Fibroblast of the aortic adventitia (primary cell): ENCODE results near the gene OR13C4. TPM values are rescaled to one million over a fixed set of nuclear protein-coding genes. Genes with fewer than 3 reads are reported as not detected.

ENCODE experiments used
- DNase-seq: peaks from one replicate; pipeline ENCODE4 v3.0.0-alpha.2; 2010; ENCODE audit warnings: low read depth
- H3K4me3 ChIP-seq: 2 replicates; pipeline ENCODE4 v1.5.1; 2011; ENCODE audit warnings: low read depth, mild to moderate bottlenecking, control low read depth, low read length, moderate library complexity
- CTCF ChIP-seq: IDR thresholded peaks from 2 replicates; pipeline ENCODE4 v1.5.1; 2011; ENCODE audit warnings: mild to moderate bottlenecking, low read length, control low read depth, inconsistent platforms; ENCODE audit not compliant: insufficient read depth
- total RNA-seq: library from RNA; depleted of rRNA; stranded (reverse); fragments of >200 nt; gene quantifications from 2 replicates; pipeline ENCODE4 v1.2.3, GENCODE V29; 2012; ENCODE audit warnings: low replicate concordance

OR13C4 gene
- total RNA-seq, 1 donor, result not detected

- no peak overlapping the region for H3K4me3 ChIP-seq
- no peak for TF ChIP-seq CTCF
- no peak for DNase-seq
Measured at GRCh38 chr9:104506565-104506964, 20.4 kb downstream of the OR13C4 start.

GRCh38 chr9:104503963-104504362 lies 23.0 kb downstream of the OR13C4 start, which contains the start of gene OR13F1:
TSS of gene OR13F1 (plus strand) at chr9:104504263. CDS start at chr9:104504263, 0 bp downstream.
- no peak for TF ChIP-seq CTCF
- DNase-seq, result no peak
- H3K4me3 ChIP-seq, result no peak within 1 kb of the TSS

DNA sequence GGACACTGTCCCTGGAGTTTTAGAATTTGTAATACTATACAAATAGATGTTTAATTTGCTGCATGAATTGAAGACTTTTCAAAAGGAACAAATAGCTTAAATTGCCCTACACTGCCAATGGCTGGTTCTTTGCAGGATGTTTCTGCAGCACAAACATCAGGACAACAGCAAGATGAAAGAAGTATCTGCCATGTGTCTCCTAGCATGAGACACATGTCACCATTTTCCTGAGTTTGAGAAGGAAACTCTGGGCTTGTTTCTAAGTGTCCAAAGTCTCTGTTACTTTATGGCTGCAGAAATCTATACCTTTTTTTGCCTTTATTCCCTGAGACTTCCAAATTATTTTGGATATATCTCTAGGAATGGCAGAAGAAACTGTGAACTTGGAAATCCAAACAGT lies 23.6 kb downstream of the OR13C4 start:
- TF ChIP-seq CTCF, result no peak
- H3K4me3 ChIP-seq, result no peak overlapping the region
- DNase-seq, result no peak

DNA sequence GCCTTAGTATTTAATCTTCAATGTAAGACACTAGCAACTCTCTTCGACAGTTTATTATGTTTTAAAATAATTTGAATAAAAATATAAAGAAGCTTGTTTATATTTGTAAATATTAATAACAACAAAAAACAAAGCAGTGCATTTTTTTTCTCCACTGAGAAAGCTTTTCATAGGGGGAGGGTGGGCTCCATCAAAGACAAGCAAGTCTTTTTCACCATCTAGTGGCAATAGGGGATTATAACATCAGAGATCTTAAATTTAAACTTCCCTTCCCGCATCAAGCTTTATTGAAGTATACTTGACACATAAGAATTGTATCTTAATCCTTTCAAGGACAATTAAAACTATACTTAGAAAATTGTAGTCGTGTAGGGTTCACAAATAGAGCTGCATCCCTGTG lies 32.2 kb downstream of the OR13C4 start:
- DNase-seq, result peak; percentile 3
- no peak overlapping the region for H3K4me3 ChIP-seq
- peak; percentile 22 for TF ChIP-seq CTCF

DNA sequence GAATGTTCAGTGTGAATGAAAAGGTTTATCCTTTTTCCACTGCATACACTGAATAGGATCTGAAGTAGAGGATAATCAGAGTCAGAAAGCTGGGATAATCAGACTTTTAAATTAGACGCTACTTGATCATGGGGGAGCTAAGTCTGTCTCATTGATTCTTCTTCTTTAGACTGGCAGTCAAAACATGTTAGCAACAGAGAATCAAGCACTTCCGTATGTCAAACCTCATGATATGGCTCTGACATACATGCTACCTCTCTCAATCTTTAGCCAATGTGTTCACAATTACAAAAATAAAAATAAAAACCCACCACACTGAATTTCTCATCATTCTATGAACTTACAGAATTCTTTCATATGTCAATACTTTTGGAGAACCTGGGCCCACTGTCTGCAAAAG lies 42.0 kb downstream of the OR13C4 start:
- TF ChIP-seq CTCF, result no peak
- H3K4me3 ChIP-seq, result no peak overlapping the region
- DNase-seq, result no peak

DNA sequence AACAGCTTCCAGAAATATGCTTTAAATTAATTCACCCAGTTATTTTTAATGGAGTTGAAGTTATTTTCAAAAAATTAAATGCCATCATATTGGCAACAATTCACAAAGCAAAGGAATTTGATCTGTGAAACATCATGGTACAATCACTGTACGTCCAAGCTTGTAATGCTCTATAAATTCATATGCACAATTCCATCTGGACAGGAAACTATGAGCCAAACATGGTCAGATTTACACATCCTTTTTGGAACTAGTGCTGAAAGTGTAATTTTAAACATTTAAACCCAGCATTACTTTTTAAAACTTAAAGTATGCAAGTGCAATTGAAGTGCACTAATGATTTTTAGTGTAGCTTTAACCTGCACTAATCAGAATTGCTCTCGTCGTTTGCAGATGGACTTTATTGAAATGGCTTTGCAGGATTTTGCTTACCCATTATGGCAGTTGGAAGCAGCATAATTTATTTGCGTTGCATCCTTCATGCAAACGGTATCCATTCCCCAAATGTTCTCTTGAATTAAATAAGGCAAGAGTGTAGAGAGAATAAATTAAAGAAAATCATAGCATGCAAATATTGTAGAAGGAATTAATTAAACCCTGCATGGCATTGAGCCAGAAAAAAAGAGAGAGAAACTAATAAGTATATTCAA lies 44.0 kb downstream of the OR13C4 start:
- DNase-seq, result no peak
- no peak for TF ChIP-seq CTCF
- no peak overlapping the region for H3K4me3 ChIP-seq

Other genes with a start within 250 kb of the OR13C4 start
- gene OR13F1, start 22.9 kb downstream of the OR13C4 start, total RNA-seq, result not detected in 2 replicates
- gene OR13C3, start 9.6 kb upstream of the OR13C4 start, total RNA-seq, result not detected in 2 replicates
- gene OR13C8, start 42.0 kb upstream of the OR13C4 start, total RNA-seq, result not detected in 2 replicates
- gene OR13C5, start 72.2 kb upstream of the OR13C4 start, total RNA-seq, result not detected in 2 replicates
- not detected in 2 replicates for gene OR13C2, start 78.4 kb upstream of the OR13C4 start, total RNA-seq
- gene OR13C9, start 91.0 kb upstream of the OR13C4 start, total RNA-seq, result not detected in 2 replicates
- not detected in 2 replicates for gene OR13D1, start 167.3 kb upstream of the OR13C4 start, total RNA-seq
- gene NIPSNAP3A, start 220.5 kb upstream of the OR13C4 start, total RNA-seq, result 52.9 and 56.6 TPM in 2 replicates
- 0.72 TPM in 1 of 2 replicates, not detected in the other for gene NIPSNAP3B, start 236.9 kb upstream of the OR13C4 start, total RNA-seq